Globus pallidus (tissue), 1 donor: ENCODE measurements around the gene AGAP1.

Experiments
- DNase-seq: peaks from one replicate; pipeline ENCODE4 v3.0.0-alpha.2; 2015; ENCODE audit warnings: low spot score

The AGAP1 gene

GRCh38 chr2:235508371-235509160 lies 14.7 kb downstream of the AGAP1 start:
- DNase-seq, result no peak

- DNase-seq, result no peak
These were observed 16.5 kb downstream of the AGAP1 start for GRCh38 chr2:235510318-235510717.

- no peak for DNase-seq
These were observed 17.4 kb downstream of the AGAP1 start for GRCh38 chr2:235511187-235511661.

DNA sequence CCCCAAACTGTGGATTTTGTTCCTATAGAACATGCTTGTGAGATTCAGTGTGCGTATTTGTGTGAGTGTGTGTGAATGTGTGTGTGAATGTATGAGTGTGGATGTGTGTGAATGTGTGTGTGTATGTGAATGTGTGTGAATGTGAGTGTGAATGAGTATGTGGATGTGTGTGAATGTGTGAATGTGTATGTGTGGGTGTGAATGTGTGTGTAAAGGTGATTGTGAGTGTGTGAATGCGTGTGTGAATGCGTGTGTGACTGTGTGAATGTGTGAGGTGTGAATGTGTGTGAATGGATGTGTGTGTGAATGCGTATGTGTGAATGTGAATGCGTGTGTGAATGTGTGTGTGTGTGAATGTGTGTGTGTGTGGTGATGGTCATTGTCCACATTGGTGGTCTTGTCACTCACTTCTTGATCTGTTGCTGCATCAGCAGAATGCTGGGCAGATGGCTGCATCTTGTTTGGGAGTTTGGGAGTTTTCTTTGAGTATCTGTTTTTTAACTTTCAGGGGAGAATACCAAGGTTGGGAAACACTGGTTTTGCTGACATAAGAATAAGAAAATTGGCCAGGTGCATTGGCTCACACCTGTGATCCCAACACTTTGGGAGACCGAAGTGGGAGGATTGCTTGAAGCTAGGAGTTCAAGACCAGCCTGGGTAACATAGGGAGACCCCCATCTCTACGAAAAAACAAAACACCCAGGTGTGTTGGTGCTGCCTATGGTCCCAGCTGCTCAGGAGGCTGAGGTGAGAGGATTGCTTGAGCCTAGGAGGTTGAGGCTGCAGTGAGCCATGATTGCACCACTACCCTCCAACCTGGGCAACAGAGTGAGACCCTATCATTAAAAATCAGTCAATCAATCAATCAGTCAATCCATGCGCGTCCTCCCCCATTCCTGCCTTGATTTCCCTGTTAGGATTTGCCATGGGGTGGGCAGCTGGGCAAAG lies 18.2 kb downstream of the AGAP1 start:
- no peak for DNase-seq

GRCh38 chr2:235512699-235513053 lies 18.8 kb downstream of the AGAP1 start:
- DNase-seq, result no peak

DNA sequence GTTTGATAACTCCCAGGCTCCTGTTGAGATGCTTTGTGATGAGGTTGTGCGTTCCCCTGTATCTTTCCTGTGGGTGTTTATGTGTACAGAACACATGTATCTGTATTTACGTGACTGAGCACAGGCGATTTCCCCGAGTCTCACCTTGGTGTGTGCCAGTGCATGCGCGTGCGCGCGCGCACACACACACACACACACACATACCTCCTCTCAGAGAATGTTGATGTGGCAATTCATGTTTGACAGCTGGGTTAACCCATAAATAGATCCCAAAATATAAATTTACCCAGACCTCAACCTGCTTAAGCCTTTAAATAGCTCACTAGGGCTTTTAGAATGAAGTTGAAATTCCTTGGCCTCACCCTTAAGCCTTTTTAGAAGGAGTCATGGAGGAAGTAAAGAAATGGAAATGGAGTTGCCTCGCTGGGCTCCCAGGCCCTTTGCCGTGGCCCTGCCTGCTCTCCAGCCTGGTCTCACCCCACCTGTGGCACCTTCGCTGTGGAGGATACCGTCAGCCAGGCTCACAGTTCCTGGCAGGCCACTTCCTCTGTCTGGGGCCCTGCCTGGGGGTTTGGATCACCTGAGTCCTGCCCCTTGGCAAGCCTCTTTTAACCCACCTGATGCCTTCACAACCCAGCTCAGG lies 20.3 kb downstream of the AGAP1 start:
- no peak for DNase-seq

GRCh38 chr2:235514627-235515363 lies 21.0 kb downstream of the AGAP1 start:
- no peak for DNase-seq

DNA sequence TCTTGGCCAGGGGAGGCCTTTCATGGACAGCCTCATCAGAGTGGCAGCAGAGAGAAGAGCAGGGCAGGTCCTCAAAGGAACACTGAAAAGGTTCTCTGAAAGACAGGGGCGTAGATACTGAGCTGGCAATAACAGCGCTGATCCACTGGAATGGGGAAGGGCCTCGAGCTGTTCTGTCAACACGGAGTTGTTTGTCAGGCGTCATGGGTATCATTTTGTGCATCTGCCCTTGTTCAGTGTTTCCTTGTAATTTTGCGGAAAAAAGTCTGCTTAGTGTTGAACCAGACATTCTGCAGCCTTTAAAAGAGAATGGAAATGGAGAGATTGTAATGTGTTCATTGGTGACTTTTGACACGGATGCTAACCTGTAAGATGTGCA lies 21.5 kb downstream of the AGAP1 start:
- no peak for DNase-seq

GRCh38 chr2:235515821-235516220 lies 22.0 kb downstream of the AGAP1 start:
- DNase-seq, result no peak

DNA sequence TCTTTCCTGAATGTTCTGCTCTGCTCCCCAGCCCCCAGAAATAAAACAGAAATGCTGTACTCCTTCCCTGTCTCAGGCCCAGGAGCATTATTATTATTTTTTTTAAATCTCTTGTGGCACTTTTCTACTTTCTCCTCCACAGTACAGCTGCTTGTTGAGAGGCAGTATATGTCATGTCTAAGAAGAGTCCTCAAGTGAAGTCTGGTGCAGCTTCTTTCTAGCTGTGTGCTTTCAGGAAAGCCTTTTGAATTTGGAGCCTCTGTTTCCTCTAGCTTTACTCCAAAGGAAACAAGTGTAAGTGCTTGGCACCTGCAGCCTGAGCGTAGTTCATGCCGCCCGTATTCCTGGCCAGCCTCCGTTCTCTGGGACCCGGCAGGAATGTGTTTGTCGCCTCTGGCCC lies 22.4 kb downstream of the AGAP1 start:
- no peak for DNase-seq

GRCh38 chr2:235518322-235519090 lies 24.7 kb downstream of the AGAP1 start:
- DNase-seq, result no peak

GRCh38 chr2:235520787-235521186 lies 26.9 kb downstream of the AGAP1 start:
- DNase-seq, result no peak

GRCh38 chr2:235521844-235522243 lies 28.0 kb downstream of the AGAP1 start:
- no peak for DNase-seq

- no peak for DNase-seq
These were observed 29.2 kb downstream of the AGAP1 start for GRCh38 chr2:235523021-235523420.

DNA sequence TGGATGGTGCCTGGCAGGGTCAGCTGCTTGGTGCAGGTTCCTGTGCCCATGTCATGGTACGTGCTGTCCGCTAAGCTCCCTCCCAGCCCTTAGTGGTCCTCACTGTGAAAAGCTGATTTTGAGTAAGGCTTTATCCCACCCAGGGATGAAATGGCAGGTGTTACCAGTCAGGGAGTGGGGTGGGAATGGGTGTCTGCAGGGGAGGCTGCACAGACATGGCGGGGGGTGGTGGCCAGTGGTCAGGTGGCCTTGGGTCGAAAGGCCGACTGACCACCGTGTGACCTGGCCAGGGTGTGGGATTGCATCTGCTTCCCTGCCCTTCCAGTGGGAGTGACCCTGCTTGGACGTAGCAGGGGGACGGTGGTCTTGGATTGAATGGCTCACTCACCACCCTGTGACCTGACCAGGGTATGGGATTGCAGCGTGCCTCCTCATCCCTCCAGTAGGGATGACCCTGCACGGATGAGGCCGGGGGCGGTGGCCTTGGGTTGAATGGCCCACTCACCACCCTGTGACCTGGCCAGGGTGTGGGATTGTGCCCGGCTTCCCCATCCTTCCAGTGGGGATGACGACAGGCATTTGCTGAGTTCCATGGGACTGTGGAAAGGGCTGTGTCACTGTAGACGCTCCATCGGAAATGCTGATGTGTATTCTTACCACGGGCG lies 29.8 kb downstream of the AGAP1 start:
- no peak for DNase-seq

DNA sequence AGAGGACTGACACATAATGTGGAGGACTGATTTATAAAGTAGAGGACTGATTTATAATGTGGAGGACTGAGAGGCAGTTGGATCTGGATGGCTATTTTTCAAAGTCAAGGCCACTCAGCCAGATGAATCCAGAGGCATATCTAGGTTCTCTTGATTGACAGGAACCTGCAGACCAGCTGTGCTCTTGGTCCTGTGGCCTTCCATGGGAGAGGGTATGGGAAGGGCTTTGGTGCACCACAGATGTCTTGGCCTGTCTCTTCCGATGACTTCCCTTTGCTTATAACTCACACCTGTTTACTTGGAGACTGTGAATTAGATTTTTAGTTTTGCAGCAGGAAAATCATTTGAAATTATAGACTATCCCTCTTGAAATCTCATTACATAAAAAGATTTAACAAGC lies 32.3 kb downstream of the AGAP1 start:
- no peak for DNase-seq

DNA sequence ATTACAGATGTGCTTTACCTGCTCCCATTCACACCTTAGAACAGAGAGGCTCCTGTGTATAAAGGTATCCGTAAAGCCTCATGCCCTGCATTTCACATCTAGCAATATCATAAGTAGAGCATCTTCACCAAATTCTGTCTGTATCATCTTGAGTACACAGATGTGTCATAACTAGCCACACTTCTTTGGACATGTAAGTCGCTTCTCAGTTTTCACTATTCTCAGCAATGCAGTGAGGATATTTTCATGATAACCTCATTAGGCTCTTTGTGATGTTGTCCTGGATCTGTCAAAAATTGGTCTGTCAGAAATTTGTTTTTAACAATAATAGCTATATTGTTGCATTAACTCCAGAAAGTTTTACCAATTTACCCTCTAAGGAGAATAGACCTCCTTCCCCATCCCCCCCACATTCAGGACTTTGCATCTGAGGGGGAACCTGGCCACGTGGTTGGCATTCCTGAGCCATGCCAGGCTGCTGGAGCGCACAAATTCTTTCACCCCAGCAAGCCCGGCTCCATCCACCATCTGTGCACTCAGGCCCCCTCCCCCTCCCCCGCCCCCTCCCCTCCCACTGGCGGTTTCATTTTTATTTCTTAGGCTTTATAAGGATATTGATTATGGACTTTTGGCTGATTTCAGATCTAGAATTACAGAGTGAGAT lies 34.1 kb downstream of the AGAP1 start:
- DNase-seq, result no peak

DNA sequence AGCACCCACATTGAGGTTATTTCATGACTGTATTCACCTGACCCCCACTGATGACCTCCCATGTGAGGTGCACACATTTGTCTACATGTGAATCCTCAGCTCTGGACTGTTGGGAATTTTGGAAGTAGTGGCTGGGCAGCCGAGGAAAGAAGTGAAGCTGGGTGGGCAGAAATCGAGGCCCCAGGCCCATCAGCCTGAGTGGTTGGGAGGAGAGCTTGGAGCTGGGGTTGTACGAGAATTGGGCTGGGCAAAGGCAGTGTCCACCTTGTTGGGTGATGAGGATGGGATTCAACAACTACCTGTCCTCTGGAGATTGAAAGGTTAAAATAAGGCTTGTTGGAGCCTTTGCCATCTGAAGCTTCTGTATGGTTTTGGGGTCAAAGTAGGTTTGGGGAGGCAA lies 35.8 kb downstream of the AGAP1 start:
- no peak for DNase-seq

DNA sequence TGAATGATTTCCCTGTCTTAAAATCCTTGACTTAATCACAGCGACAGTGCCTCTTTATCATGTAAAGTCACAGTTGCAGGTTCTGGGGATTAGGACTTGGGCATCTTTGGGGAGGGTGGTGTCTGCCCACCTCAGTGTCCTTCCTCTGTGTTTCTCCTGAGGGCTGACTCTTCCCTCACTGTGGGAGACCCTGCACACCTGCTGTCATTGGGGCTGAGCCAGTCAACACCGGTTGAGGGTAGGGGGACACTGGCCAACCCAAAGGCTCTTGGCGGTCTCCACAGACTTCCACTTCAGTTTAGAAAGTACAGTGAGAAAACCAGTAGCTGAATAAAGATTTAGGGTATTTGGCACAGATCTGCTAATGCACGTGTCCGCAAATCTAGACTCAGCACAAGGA lies 36.9 kb downstream of the AGAP1 start:
- no peak for DNase-seq

DNA sequence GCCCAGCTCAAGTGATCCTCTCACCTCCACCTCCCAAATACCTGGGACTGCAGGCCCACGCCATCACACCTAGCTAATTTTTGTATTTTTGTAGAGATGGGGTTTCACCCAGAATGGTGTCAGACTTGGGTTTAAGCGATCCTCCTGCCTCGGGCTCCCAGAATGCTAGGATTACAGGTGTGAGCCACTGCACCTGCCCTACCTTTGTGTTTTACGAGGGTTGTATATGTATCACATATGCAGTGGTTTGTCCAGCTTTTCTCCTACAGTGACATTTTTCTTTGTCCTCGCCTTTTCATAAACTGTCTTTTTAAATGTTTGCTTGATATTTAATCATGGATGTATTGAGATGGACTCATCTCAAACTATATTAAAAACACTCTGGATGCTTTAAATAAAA lies 38.5 kb downstream of the AGAP1 start:
- no peak for DNase-seq
